Erythroblast (primary cell): Measurements from ENCODE around the gene FOXL3.
"Not testable (repeated sequence)": the region's sequence is repeated elsewhere in the genome, so short reads cannot be mapped to it uniquely, and the experiment has no call there.

Experiments
- DNase-seq, 2 experiments: peaks; one replicate each; lab custom pipeline; 2025; lab: John Stamatoyannopoulos, UW
- GATA1 ChIP-seq: IDR thresholded peaks from 2 replicates; pipeline ENCODE4 v1.6.1; 2011; ENCODE audit warnings: low read depth, mild to moderate bottlenecking, control low read depth, low read length, moderate library complexity
- POLR2A ChIP-seq: IDR thresholded peaks from 2 replicates; pipeline ENCODE4 v1.6.1; 2011; ENCODE audit warnings: mild to moderate bottlenecking, low read length

The FOXL3 gene

GRCh38 chr7:295155-296154, 5.5 kb downstream of the FOXL3 start:
- TF ChIP-seq GATA1 (no peak), POLR2A (no peak)
- DNase-seq = no peak

- TF ChIP-seq GATA1 (no peak), POLR2A (no peak)
- DNase-seq = no peak
These were observed 6.5 kb downstream of the FOXL3 start for GRCh38 chr7:296373-296945.

- not testable (repeated sequence) for DNase-seq
These were observed 7.2 kb downstream of the FOXL3 start for GRCh38 chr7:297141-297540.

- DNase-seq = no peak
- TF ChIP-seq POLR2A (no peak), GATA1 (no peak)
These were observed 7.8 kb downstream of the FOXL3 start for GRCh38 chr7:297611-298374.

GRCh38 chr7:298375-298702, 8.4 kb downstream of the FOXL3 start:
- TF ChIP-seq POLR2A (no peak), GATA1 (no peak)
- DNase-seq = no peak

- no peak for DNase-seq
- no peak for TF ChIP-seq POLR2A
- no peak for TF ChIP-seq GATA1
These were observed 8.8 kb downstream of the FOXL3 start for GRCh38 chr7:298743-299142.

GRCh38 chr7:299169-299568, 9.2 kb downstream of the FOXL3 start:
- no peak for DNase-seq
- TF ChIP-seq GATA1 (no peak), POLR2A (no peak)

- TF ChIP-seq POLR2A (no peak), GATA1 (no peak)
These were observed 9.7 kb downstream of the FOXL3 start for GRCh38 chr7:299628-300027.

GRCh38 chr7:300048-300447, 10.1 kb downstream of the FOXL3 start:
- DNase-seq = no peak
- no peak for TF ChIP-seq POLR2A

More at GRCh38 chr7:299628-300027, 9.7 kb downstream of the FOXL3 start:
- DNase-seq = no peak

- TF ChIP-seq POLR2A (no peak), GATA1 (no peak)
- DNase-seq = no peak
These were observed 10.7 kb downstream of the FOXL3 start for GRCh38 chr7:300546-301290.

- TF ChIP-seq POLR2A (no peak), GATA1 (no peak)
- DNase-seq = no peak
These were observed 11.5 kb downstream of the FOXL3 start for GRCh38 chr7:301291-302053.

- TF ChIP-seq POLR2A (no peak), GATA1 (no peak)
- no peak for DNase-seq
These were observed 12.4 kb downstream of the FOXL3 start for GRCh38 chr7:302054-302992.
